Measurements from ENCODE around the gene DYNLT2B. TPM values are rescaled to one million over a fixed set of nuclear protein-coding genes. Genes with fewer than 3 reads are reported as not detected.

DYNLT2B gene
- total RNA-seq, 5 donors from 2014 or later (not counting 1 experiment from before 2014, with no cell fraction given), result 3.2 to 8.5 (median 7.8) TPM

DNA sequence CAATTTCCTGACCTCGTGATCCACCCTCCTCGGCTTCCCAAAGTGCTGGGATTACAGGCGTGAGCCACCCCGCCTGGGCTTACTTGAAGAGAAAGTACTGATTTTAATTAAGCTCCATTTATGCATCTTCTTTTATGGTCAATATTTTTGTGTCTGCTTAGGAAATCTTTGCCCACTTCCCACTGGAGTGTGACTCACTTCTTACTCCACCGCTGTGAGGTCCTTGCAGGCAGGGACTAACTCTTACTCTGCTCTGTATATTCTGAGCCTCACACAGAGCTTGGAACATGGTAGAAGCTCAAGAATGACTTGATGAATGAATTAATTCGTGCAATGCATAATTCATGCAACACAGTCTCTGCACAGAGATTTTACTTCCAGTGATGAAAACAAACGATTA is 23.1 kb upstream of the DYNLT2B start:
- Histone ChIP-seq H3K4me1 (ENCODE audit: control insufficient read depth in 1 of 2, extremely low read depth in 1 of 2, insufficient read depth in 2 of 2, low read length in 2 of 2) (no peaks in the 10 kb centered on the region), H3K9me3 (no peaks in the 10 kb centered on the region), H3K4me3 (ENCODE audit: control insufficient read depth in 1 of 2, extremely low read depth in 1 of 2, low read length in 1 of 2) (no peak overlapping the region), H3K27me3 (replicated peaks in 1 of 2; ENCODE audit: control insufficient read depth in 2 of 2, extremely low read depth in 1 of 2, insufficient read depth in 2 of 2, low read length in 1 of 2) (peaks cover 0 to 13% of the 10 kb centered on the region in 2 experiments), H3K27ac (ENCODE audit: low read length) (no peak overlapping the region), H3K36me3 (ENCODE audit: control insufficient read depth in 2 of 2, extremely low read depth in 1 of 2, insufficient read depth in 1 of 2, low read length in 1 of 2) (no peaks in the 10 kb centered on the region)
- Mint-ChIP-seq H3K9me3 (no peaks in the 10 kb centered on the region), H3K27ac (no peak overlapping the region), H3K4me1 (peaks cover 0 to 2% (median 0%) of the 10 kb centered on the region in 3 donors), H3K4me3 (no peak overlapping the region), H3K27me3 (peaks cover 3 to 5% of the 10 kb centered on the region in 2 donors), H3K36me3 (peaks cover 3% of the 10 kb centered on the region)
- ChIA-PET POLR2A (interaction anchor here in 1 of 2 donors (0.5 kb wide), 1 partner anchor 124 kb away, joined by 8 read pairs; no protein-coding TSS in a partner anchor), CTCF (no interaction called here)
- ATAC-seq (replicated peaks in 1 of 4) (no peak), DNase-seq (no peak)
- 94% methylated on average over 3 of the region's 7 CpGs for WGBS (ENCODE audit: insufficient coverage)

GRCh38 chr3:196340466-196340865 is 22.4 kb upstream of the DYNLT2B start:
- no CpG with 5 or more reads among the region's 2 CpGs for WGBS (ENCODE audit: insufficient coverage)
- Mint-ChIP-seq H3K27me3 (peaks cover 3 to 5% of the 10 kb centered on the region in 2 donors), H3K27ac (no peak overlapping the region), H3K4me3 (no peak overlapping the region), H3K9me3 (no peaks in the 10 kb centered on the region), H3K4me1 (peaks cover 0 to 2% (median 0%) of the 10 kb centered on the region in 3 donors), H3K36me3 (no peaks in the 10 kb centered on the region)
- no peaks in the 10 kb centered on the region for H3K4me1 ChIP-seq (ENCODE audit: control insufficient read depth in 1 of 2, extremely low read depth in 1 of 2, insufficient read depth in 2 of 2, low read length in 2 of 2)
- ChIA-PET POLR2A (no interaction called here), CTCF (no interaction called here)
- no peak overlapping the region for H3K4me3 ChIP-seq (ENCODE audit: control insufficient read depth in 1 of 2, extremely low read depth in 1 of 2, low read length in 1 of 2)
- no peak overlapping the region for H3K27ac ChIP-seq (ENCODE audit: low read length)
- H3K27me3 ChIP-seq (replicated peaks in 1 of 2; ENCODE audit: control insufficient read depth in 2 of 2, extremely low read depth in 1 of 2, insufficient read depth in 2 of 2, low read length in 1 of 2), result peaks cover 0 to 13% of the 10 kb centered on the region in 2 experiments
- ATAC-seq (replicated peaks in 1 of 4), result no peak
- no peaks in the 10 kb centered on the region for H3K36me3 ChIP-seq (ENCODE audit: control insufficient read depth in 2 of 2, extremely low read depth in 1 of 2, insufficient read depth in 1 of 2, low read length in 1 of 2)
- no peak for DNase-seq
- no peaks in the 10 kb centered on the region for H3K9me3 ChIP-seq

DNA sequence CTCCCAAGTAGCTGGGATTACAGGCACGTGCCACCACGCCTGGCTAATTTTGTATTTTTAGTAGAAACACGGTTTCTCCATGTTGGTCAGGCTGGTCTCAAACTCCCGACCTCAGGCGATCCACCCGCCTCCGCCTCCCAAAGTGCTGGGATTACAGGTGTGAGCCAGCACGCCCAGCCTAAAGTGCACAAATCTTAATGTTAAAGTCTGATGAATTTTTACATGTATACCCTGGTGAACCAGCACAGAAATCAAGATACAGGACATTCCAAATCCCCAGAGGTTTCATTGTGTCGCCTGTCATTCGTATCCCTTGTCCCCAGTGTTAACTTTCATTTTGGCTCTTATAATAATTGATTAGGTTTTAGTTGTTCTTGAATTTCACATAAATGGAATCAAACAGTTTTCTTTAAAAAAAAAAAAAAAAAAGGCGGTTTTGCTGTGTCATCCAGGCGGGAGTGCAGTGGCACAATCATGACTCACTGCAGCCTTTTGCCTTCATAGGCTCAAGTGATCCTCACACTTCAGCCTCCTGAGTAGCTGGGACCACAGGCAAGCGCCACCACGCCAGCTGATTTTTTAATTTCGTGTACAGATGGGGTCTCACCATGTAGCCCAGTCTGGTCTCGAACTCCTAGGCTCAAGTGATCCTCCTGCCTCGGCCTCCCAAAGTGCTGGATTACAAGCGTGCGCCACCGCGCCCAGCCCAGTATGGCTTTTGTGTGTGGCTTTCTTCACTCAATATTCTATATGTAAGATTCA is 21.6 kb upstream of the DYNLT2B start:
- CTCF ChIA-PET, result no interaction called here
- Mint-ChIP-seq H3K4me1 (peaks cover 0 to 1% (median 0%) of the 10 kb centered on the region in 3 donors), H3K27me3 (peaks cover 3 to 5% of the 10 kb centered on the region in 2 donors), H3K27ac (no peak overlapping the region), H3K4me3 (no peak overlapping the region), H3K36me3 (no peaks in the 10 kb centered on the region), H3K9me3 (no peaks in the 10 kb centered on the region)
- ATAC-seq (replicated peaks in 1 of 4) (no peak), DNase-seq (no peak)
- POLR2A ChIA-PET, result no interaction called here
- Histone ChIP-seq H3K27ac (ENCODE audit: low read length) (no peak overlapping the region), H3K27me3 (replicated peaks in 1 of 2; ENCODE audit: control insufficient read depth in 2 of 2, extremely low read depth in 1 of 2, insufficient read depth in 2 of 2, low read length in 1 of 2) (peaks cover 0 to 13% of the 10 kb centered on the region in 2 experiments), H3K9me3 (no peaks in the 10 kb centered on the region), H3K4me3 (ENCODE audit: control insufficient read depth in 1 of 2, extremely low read depth in 1 of 2, low read length in 1 of 2) (no peak overlapping the region), H3K4me1 (ENCODE audit: control insufficient read depth in 1 of 2, extremely low read depth in 1 of 2, insufficient read depth in 2 of 2, low read length in 2 of 2) (no peaks in the 10 kb centered on the region), H3K36me3 (ENCODE audit: control insufficient read depth in 2 of 2, extremely low read depth in 1 of 2, insufficient read depth in 1 of 2, low read length in 1 of 2) (no peaks in the 10 kb centered on the region)
- WGBS (ENCODE audit: insufficient coverage), result 81% methylated on average over 12 of the region's 21 CpGs

DNA sequence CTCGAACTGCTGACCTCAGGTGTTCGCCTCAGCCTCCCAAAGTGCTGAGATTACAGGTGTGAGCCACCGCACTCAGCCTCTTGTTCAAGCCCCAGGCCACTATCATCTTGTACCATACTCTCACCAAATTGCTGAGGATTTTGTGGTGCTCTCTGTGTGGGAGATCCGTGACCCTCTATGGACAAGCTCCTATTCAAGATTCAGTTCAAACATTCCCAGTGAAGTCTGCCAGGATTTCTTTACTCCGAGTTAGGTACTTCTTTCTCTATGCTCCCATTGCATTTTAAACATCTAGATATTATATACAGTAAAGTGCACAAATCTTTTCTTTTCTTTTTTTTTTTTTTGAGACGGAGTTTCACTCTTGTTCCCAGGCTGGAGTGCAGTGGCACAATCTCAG is 21.0 kb upstream of the DYNLT2B start:
- no peaks in the 10 kb centered on the region for H3K9me3 Mint-ChIP-seq
- ATAC-seq (replicated peaks in 1 of 4) (no peak), DNase-seq (no peak)
- no peaks in the 10 kb centered on the region for H3K36me3 Mint-ChIP-seq
- Histone ChIP-seq H3K4me1 (ENCODE audit: control insufficient read depth in 1 of 2, extremely low read depth in 1 of 2, insufficient read depth in 2 of 2, low read length in 2 of 2) (no peaks in the 10 kb centered on the region), H3K9me3 (no peaks in the 10 kb centered on the region), H3K36me3 (ENCODE audit: control insufficient read depth in 2 of 2, extremely low read depth in 1 of 2, insufficient read depth in 1 of 2, low read length in 1 of 2) (no peaks in the 10 kb centered on the region), H3K27ac (ENCODE audit: low read length) (no peak overlapping the region), H3K4me3 (ENCODE audit: control insufficient read depth in 1 of 2, extremely low read depth in 1 of 2, low read length in 1 of 2) (no peak overlapping the region), H3K27me3 (replicated peaks in 1 of 2; ENCODE audit: control insufficient read depth in 2 of 2, extremely low read depth in 1 of 2, insufficient read depth in 2 of 2, low read length in 1 of 2) (peaks cover 0 to 13% of the 10 kb centered on the region in 2 experiments)
- no peak overlapping the region for H3K4me3 Mint-ChIP-seq
- ChIA-PET POLR2A (no interaction called here), CTCF (no interaction called here)
- no CpG with 5 or more reads among the region's 6 CpGs for WGBS (ENCODE audit: insufficient coverage)
- no peak overlapping the region for H3K27ac Mint-ChIP-seq
- peaks cover 3 to 5% of the 10 kb centered on the region in 2 donors for H3K27me3 Mint-ChIP-seq
- no peaks in the 10 kb centered on the region for H3K4me1 Mint-ChIP-seq

DNA sequence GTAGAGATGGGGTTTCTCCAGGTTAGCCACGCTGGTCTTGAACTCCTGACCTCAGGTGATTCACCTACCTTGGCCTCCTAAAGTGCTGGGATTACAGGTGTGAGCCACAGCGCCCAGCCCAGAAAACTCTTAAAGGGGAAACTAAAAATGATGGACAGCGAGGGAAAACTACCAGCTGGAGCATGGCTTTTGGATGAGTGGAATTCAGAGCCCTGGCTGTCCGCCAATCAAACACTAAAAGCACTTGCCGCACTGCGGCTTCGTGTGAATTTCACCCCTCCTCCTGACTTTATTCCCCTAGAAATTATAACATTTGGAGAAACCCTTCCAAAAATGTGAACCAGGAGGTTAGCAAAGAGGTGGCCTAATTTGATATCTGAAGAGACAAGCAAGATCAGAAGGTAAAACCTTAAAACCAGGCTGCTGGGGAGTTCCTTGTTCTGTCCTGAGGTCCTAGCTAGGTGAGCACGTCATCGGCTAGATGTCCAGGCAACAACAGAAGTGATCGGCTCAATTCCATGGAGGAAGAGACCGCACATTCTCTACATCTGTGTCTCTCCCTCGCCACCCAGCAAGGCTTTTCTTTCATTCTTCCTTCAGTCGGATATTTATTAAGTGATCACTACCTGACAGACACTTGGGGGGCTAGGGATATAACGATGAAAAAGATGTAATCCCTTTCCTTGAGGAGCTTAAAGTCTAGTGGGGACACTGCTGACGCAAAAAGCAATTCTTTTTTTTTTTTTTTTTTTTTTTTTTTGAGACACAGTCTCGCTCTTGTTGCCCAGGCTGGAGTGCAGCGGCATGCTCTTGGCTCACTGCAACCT is 18.5 kb upstream of the DYNLT2B start:
- 96% methylated on average over 6 of the region's 17 CpGs for WGBS (ENCODE audit: insufficient coverage)
- H3K36me3 Mint-ChIP-seq, result no peaks in the 10 kb centered on the region
- no peak for ATAC-seq (replicated peaks in 1 of 4)
- no peaks in the 10 kb centered on the region for H3K4me1 ChIP-seq (ENCODE audit: control insufficient read depth in 1 of 2, extremely low read depth in 1 of 2, insufficient read depth in 2 of 2, low read length in 2 of 2)
- no peaks in the 10 kb centered on the region for H3K36me3 ChIP-seq (ENCODE audit: control insufficient read depth in 2 of 2, extremely low read depth in 1 of 2, insufficient read depth in 1 of 2, low read length in 1 of 2)
- POLR2A ChIA-PET, result no interaction called here
- no peaks in the 10 kb centered on the region for H3K4me1 Mint-ChIP-seq
- peaks cover 3 to 7% of the 10 kb centered on the region in 2 donors for H3K27me3 Mint-ChIP-seq
- no peaks in the 10 kb centered on the region for H3K9me3 Mint-ChIP-seq
- no peak overlapping the region for H3K4me3 Mint-ChIP-seq
- H3K4me3 ChIP-seq (ENCODE audit: control insufficient read depth in 1 of 2, extremely low read depth in 1 of 2, low read length in 1 of 2), result no peak overlapping the region
- H3K9me3 ChIP-seq, result no peaks in the 10 kb centered on the region
- DNase-seq, result no peak
- CTCF ChIA-PET, result no interaction called here
- H3K27ac Mint-ChIP-seq, result no peak overlapping the region
- peaks cover 0 to 16% of the 10 kb centered on the region in 2 experiments for H3K27me3 ChIP-seq (replicated peaks in 1 of 2; ENCODE audit: control insufficient read depth in 2 of 2, extremely low read depth in 1 of 2, insufficient read depth in 2 of 2, low read length in 1 of 2)
- no peak overlapping the region for H3K27ac ChIP-seq (ENCODE audit: low read length)

- Mint-ChIP-seq H3K9me3 (no peaks in the 10 kb centered on the region), H3K4me3 (no peak overlapping the region), H3K27ac (no peak overlapping the region), H3K27me3 (peaks cover 3% of the 10 kb centered on the region in 2 donors), H3K4me1 (no peaks in the 10 kb centered on the region), H3K36me3 (no peaks in the 10 kb centered on the region)
- ATAC-seq (replicated peaks in 1 of 4) (no peak), DNase-seq (no peak)
- CTCF ChIA-PET, result no interaction called here
- H3K9me3 ChIP-seq, result no peaks in the 10 kb centered on the region
- H3K4me3 ChIP-seq (ENCODE audit: control insufficient read depth in 1 of 2, extremely low read depth in 1 of 2, low read length in 1 of 2), result no peak overlapping the region
- POLR2A ChIA-PET, result no interaction called here
- no peak overlapping the region for H3K27ac ChIP-seq (ENCODE audit: low read length)
- WGBS (ENCODE audit: insufficient coverage), result 81% methylated on average over 3 of the region's 12 CpGs
- H3K36me3 ChIP-seq (ENCODE audit: control insufficient read depth in 2 of 2, extremely low read depth in 1 of 2, insufficient read depth in 1 of 2, low read length in 1 of 2), result no peaks in the 10 kb centered on the region
- no peaks in the 10 kb centered on the region for H3K4me1 ChIP-seq (ENCODE audit: control insufficient read depth in 1 of 2, extremely low read depth in 1 of 2, insufficient read depth in 2 of 2, low read length in 2 of 2)
- peaks cover 0 to 16% of the 10 kb centered on the region in 2 experiments for H3K27me3 ChIP-seq (replicated peaks in 1 of 2; ENCODE audit: control insufficient read depth in 2 of 2, extremely low read depth in 1 of 2, insufficient read depth in 2 of 2, low read length in 1 of 2)
Observed at GRCh38 chr3:196335503-196335948, 17.5 kb upstream of the DYNLT2B start.

Measured in T-cell (primary cell).